ENCODE measurements around the gene COLEC11. TPM values are rescaled to one million over a fixed set of nuclear protein-coding genes. Genes with fewer than 3 reads are reported as not detected.
"Not testable (repeated sequence)": the region's sequence is repeated elsewhere in the genome, so short reads cannot be mapped to it uniquely, and the experiment has no call there.

Gene COLEC11
- total RNA-seq, 2 experiments from 2014 or later, result 0.35 TPM; not detected in 1

- DNase-seq, result no peak
- POLR2A ChIA-PET, result no interaction called here
- H3K36me3 Mint-ChIP-seq (ENCODE audit: low read depth), result no peaks in the 10 kb centered on the region
- H3K4me3 Mint-ChIP-seq, result no peak overlapping the region
- CTCF ChIA-PET, result no interaction called here
- peaks cover 16% of the 10 kb centered on the region for H3K4me1 Mint-ChIP-seq
- H3K27ac Mint-ChIP-seq, result no peak overlapping the region
- no peaks in the 10 kb centered on the region for H3K9me3 Mint-ChIP-seq
- no peaks in the 10 kb centered on the region for H3K27me3 Mint-ChIP-seq
Measured at GRCh38 chr2:3654531-3655225, 59.8 kb downstream of the COLEC11 start.

DNA sequence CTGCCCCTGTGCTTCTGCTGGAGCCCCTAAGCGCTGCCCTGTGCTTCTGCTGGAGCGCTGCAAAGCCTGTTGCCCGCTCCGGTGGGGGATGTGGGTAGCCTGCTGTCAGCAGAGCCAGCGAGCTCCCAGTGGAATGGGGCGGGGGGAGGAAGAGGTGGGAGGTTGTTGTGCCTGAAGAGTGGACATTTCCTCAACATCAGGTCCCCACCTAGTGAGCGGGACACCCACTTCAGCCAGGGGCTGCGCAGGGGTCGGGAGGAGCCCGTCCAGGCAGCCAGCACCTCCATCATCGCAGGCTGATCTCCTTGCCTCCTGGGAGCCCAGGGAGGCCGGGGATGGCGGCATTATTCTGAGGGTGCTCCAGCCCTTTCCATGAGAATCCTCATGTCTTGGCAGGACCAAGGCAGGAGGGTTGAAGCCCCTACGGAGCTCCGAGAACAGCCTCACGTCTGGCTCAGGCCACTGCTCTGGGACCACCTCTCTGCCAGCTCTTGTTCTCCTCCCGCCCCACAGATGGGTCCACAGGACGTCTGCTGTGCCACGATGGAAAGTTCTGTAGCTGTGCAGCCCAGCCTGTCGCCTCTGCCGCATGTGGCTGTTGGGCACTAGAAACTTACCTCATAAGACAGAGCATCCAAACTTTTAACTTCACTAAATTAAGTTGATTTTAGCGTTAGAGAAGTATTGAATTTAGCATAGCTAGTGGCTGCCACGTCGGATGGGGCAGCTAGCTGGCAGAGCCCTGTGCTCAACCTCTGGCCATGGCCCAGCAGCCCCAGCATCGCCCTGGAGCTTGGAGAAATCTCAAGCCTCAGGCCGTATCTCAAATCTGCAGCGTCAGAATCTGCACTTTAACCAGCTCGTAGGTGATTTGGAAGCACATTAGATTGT lies 61.2 kb downstream of the COLEC11 start:
- Mint-ChIP-seq H3K4me3 (no peak overlapping the region), H3K27me3 (no peaks in the 10 kb centered on the region), H3K27ac (no peak overlapping the region), H3K4me1 (peaks cover 15% of the 10 kb centered on the region), H3K36me3 (ENCODE audit: low read depth) (no peaks in the 10 kb centered on the region), H3K9me3 (peaks cover 2% of the 10 kb centered on the region)
- DNase-seq, result no peak
- ChIA-PET POLR2A (no interaction called here), CTCF (no interaction called here)

DNA sequence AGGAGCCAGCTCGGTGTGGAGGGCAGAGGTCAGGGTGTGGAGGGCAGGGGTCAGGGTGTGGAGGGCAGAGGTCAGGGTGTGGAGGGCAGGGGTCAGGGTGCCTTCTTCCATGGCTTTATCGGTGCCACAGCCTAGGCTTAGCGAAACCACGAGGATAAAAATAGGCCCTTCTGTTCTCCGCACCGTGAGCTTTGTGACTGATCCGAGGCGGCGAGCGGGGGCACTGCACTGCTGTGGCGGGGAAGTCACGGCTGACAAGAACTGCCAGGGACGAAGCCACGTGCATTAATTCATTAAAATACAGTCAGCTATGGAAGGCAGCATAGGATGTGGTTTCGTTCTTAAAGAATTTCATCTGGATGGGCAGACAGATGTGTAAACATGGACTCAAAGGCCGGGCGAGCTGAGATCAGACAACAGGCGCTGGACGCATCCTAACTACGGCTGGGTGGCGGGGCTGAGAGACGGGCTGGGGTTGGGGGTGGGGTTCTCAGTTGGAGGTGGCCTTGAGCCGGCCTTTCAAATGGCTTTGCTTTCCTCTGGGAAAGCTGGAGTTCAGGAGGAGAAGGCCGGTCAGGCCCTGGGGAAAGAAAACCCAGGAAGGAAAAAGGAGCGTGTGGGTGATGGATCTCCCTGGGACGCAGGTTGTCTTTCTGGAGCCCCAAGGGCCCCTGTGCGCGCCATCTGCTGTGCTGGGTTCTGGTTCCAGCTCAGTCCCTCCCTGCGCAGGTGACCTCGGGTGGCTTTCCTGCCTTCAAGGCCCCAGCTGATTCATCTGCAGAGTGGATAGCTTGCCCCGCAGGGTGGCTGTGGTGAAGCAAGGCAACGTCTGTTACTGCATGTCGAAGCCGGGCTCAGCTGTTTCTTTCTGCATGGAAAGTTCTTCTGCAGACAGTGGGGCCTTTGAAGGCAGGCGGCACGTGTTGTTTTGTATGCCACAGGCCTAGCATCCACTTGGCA lies 62.1 kb downstream of the COLEC11 start:
- CTCF ChIA-PET, result no interaction called here
- Mint-ChIP-seq H3K4me1 (peaks cover 7% of the 10 kb centered on the region), H3K27ac (no peak overlapping the region), H3K4me3 (no peak overlapping the region), H3K36me3 (ENCODE audit: low read depth) (no peaks in the 10 kb centered on the region), H3K27me3 (no peaks in the 10 kb centered on the region), H3K9me3 (peaks cover 2% of the 10 kb centered on the region)
- DNase-seq, result no peak
- POLR2A ChIA-PET, result no interaction called here

DNA sequence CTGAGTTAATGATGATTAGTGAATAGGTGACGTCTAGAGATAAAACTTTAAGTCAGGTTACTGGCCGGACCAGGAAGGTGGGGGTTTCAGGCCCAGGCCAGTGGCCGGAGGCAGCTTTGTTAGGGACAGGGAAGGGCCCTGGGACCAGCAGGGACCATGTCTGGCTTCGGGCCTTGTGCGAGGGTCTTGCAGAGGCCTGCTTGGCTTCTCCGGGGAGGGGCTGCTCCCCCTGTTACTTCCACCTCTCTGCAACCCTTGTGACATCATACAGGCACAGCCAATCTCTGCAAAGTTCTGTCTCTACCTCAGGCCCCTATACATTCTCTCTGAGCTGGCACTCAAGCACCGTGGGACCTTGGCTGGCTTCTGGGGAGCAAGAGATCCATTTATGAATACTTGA lies 63.0 kb downstream of the COLEC11 start, which contains the start of gene ALLC:
ALLC (plus strand) TSS at position 320 of the 400 bp plus-strand sequence. CDS start 12,958 bp downstream, outside the sequence.
- Mint-ChIP-seq H3K4me1 (peaks cover 3% of the 10 kb centered on the region), H3K9me3 (peaks cover 2% of the 10 kb centered on the region), H3K27ac (no peak within 1 kb of the TSS), H3K36me3 (ENCODE audit: low read depth) (no peaks in the 10 kb centered on the region), H3K27me3 (no peaks in the 10 kb centered on the region), H3K4me3 (no peak within 1 kb of the TSS)
- ChIA-PET POLR2A (no interaction called here), CTCF (no interaction called here)
- DNase-seq, result no peak

GRCh38 chr2:3659447-3660432 lies 64.8 kb downstream of the COLEC11 start:
- POLR2A ChIA-PET, result no interaction called here
- H3K4me1 Mint-ChIP-seq, result peaks cover 3% of the 10 kb centered on the region
- peaks cover 3% of the 10 kb centered on the region for H3K27me3 Mint-ChIP-seq
- CTCF ChIA-PET, result no interaction called here
- no peak for DNase-seq
- no peaks in the 10 kb centered on the region for H3K36me3 Mint-ChIP-seq (ENCODE audit: low read depth)
- no peak overlapping the region for H3K4me3 Mint-ChIP-seq
- H3K27ac Mint-ChIP-seq, result no peak overlapping the region
- H3K9me3 Mint-ChIP-seq, result peaks cover 2% of the 10 kb centered on the region

DNA sequence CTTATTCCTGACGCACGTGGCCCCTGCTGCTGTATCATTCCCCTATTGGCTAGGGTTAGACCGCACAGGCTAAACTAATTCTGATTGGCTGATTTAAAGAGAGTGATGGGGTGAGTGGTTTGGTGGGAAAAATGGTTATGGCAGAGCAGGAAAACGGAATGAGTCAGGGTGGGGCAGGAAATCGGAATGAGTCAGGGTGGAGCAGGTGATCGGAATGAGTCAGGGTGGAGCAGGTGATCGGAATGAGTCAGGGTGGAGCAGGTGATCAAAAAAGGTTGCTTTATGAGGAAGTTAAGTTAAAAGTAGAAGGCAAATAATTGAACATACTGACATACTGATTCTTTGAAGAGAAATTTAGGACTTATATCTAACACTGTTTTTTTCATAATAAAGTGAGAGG lies 65.7 kb downstream of the COLEC11 start:
- H3K9me3 Mint-ChIP-seq; POLR2A ChIA-PET; CTCF ChIA-PET; H3K27me3 Mint-ChIP-seq; H3K4me3 Mint-ChIP-seq; H3K4me1 Mint-ChIP-seq; H3K36me3 Mint-ChIP-seq (ENCODE audit: low read depth); DNase-seq: not testable (repeated sequence)
- peak overlapping the region; percentile 68 for H3K27ac Mint-ChIP-seq

DNA sequence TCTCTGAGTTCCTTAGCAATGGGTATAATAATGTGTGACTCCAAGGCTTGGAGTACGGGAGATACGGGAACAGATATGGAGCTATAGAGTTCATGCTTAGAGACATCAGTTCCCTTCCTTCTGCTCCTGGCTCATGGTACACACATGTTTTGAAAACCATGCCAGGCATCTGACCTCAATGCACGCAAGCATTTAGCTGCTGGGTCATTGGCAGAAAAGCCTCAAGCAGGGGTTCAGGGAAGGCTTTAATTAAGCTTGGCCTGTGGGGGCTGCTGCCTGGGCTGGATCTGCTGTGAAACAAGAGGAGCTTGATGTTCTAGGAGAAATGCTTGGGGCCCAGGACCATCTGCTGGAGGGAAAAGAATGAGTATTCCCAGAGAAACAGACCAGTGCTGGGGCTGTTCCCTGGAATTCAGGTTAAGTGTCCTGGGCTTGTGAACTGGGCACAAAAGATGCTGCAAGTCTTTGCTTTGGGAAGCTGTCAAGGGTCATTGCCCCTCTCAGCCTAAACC lies 66.3 kb downstream of the COLEC11 start:
- ChIA-PET CTCF (interaction anchor here (1.3 kb wide), 1 partner anchor 9 kb away, joined by 4 read pairs; no protein-coding TSS in a partner anchor), POLR2A (no interaction called here)
- Mint-ChIP-seq H3K4me3 (no peak overlapping the region), H3K27ac (no peak overlapping the region), H3K27me3 (peaks cover 3% of the 10 kb centered on the region), H3K36me3 (ENCODE audit: low read depth) (no peaks in the 10 kb centered on the region), H3K4me1 (peaks cover 3% of the 10 kb centered on the region), H3K9me3 (peaks cover 2% of the 10 kb centered on the region)
- no peak for DNase-seq

DNA sequence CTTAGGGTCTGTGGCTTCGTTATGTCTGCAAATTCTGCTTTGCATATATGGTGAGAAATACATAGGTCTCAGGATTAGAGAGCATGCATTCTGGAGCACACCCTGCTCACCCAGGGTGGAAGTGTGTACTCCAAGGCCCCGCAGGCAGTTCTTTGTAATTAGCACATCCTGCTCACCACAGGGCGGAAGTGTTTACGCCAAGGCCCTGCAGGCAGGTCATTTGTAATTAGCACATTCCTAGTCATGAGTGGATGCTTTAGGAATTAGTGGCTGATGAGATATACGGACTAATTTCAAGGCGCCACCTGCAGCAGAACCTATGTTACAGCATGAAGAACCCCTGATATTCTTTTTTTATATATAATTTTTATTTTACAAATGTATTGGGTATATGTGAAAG lies 67.3 kb downstream of the COLEC11 start:
- no peaks in the 10 kb centered on the region for H3K36me3 Mint-ChIP-seq (ENCODE audit: low read depth)
- H3K4me3 Mint-ChIP-seq, result no peak overlapping the region
- ChIA-PET POLR2A (no interaction called here), CTCF (interaction anchor here (1.3 kb wide), 1 partner anchor 10 kb away, joined by 4 read pairs; no protein-coding TSS in a partner anchor)
- peaks cover 3% of the 10 kb centered on the region for H3K4me1 Mint-ChIP-seq
- DNase-seq, result no peak
- peaks cover 2% of the 10 kb centered on the region for H3K9me3 Mint-ChIP-seq
- no peak overlapping the region for H3K27ac Mint-ChIP-seq
- H3K27me3 Mint-ChIP-seq, result peaks cover 3% of the 10 kb centered on the region

- H3K9me3 Mint-ChIP-seq, result peaks cover 2% of the 10 kb centered on the region
- DNase-seq, result no peak
- H3K4me1 Mint-ChIP-seq, result peaks cover 3% of the 10 kb centered on the region
- H3K27ac Mint-ChIP-seq, result no peak overlapping the region
- H3K36me3 Mint-ChIP-seq (ENCODE audit: low read depth), result no peaks in the 10 kb centered on the region
- ChIA-PET POLR2A (interaction anchor here (0.7 kb wide), 1 partner anchor 159 kb away, joined by 3 read pairs; no protein-coding TSS in a partner anchor), CTCF (no interaction called here)
- peaks cover 3% of the 10 kb centered on the region for H3K27me3 Mint-ChIP-seq
- no peak overlapping the region for H3K4me3 Mint-ChIP-seq
Measured at GRCh38 chr2:3664118-3664517, 69.2 kb downstream of the COLEC11 start.

GRCh38 chr2:3664925-3665324 lies 70.0 kb downstream of the COLEC11 start:
- CTCF ChIA-PET, result interaction anchor here (1.0 kb wide), 1 partner anchor 12 kb away, joined by 3 read pairs; no protein-coding TSS in a partner anchor
- no peaks in the 10 kb centered on the region for H3K36me3 Mint-ChIP-seq (ENCODE audit: low read depth)
- no peak for DNase-seq
- H3K4me1 Mint-ChIP-seq, result peaks cover 3% of the 10 kb centered on the region
- H3K27ac Mint-ChIP-seq, result no peak overlapping the region
- peaks cover 2% of the 10 kb centered on the region for H3K9me3 Mint-ChIP-seq
- no peak overlapping the region for H3K4me3 Mint-ChIP-seq
- POLR2A ChIA-PET, result no interaction called here
- peaks cover 3% of the 10 kb centered on the region for H3K27me3 Mint-ChIP-seq

DNA sequence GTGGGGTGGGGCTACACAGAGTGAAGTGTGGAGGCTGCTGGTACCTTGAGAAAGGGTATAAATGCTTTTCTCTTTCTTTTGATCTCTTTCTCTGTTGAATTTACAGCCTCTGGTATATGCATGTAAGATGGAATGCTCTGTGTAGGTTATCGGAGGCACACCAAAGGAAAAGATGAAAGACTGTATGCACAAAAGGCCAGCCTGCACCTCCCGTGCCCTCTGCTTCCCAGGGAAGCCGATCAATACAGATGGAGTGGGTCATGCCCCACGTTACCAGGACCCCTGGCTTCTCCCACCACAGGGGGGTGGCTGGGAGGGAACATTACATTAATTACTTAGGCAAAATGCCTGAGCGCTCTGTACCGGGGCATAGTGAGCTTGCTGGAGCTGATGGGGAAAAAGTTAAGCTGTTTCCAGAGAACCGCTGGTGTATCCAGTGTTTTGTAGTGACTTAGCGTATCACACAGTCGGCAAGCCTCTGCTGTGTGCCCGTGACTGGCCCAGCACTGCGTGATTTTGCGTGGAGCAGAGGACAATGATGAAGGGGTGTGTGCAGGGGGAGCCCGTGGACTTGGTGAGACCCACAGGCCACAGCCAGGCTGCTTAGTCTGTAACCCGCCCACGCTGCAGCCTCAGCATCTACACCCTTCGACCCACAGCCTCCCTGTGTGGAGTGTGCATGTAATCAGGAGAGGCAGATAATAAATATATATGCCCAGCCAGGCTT lies 71.1 kb downstream of the COLEC11 start:
- Mint-ChIP-seq H3K9me3 (no peaks in the 10 kb centered on the region), H3K36me3 (ENCODE audit: low read depth) (no peaks in the 10 kb centered on the region), H3K27ac (no peak overlapping the region), H3K27me3 (peaks cover 3% of the 10 kb centered on the region), H3K4me3 (no peak overlapping the region), H3K4me1 (no peaks in the 10 kb centered on the region)
- ChIA-PET POLR2A (no interaction called here), CTCF (interaction anchor here (1.0 kb wide), 1 partner anchor 15 kb away, joined by 3 read pairs; no protein-coding TSS in a partner anchor)
- DNase-seq, result no peak
